ENCODE measurements around the gene PSMD8. TPM values are rescaled to one million over a fixed set of nuclear protein-coding genes. Genes with fewer than 3 reads are reported as not detected.

The PSMD8 gene
- total RNA-seq, 2 donors from 2014 or later: 49.4 to 68.7 TPM

- Histone ChIP-seq H3K4me1 (peaks cover 34% of the 10 kb centered on the region), H3K4me3 (no peak overlapping the region), H3K27me3 (peaks cover 0 to 6% of the 10 kb centered on the region in 2 donors), H3K36me3 (replicated peaks in 1 of 2; ENCODE audit: insufficient read depth in 1 of 2, low read depth in 2 of 2) (no peaks in the 10 kb centered on the region), H3K9me3 (no peaks in the 10 kb centered on the region), H3K27ac (no peak overlapping the region)
- intact Hi-C loops (cut with DNase I): loop anchor here (10.0 kb wide), 1 partner anchor 225 kb away; the partner anchor contains the start of genes EIF3K and MAP4K1
- no peak for ATAC-seq
- no peak for DNase-seq
- WGBS, 2 donors: 51 to 53% methylated on average over 16 to 20 of the region's 22 CpGs
- TF ChIP-seq, protein P1, sequence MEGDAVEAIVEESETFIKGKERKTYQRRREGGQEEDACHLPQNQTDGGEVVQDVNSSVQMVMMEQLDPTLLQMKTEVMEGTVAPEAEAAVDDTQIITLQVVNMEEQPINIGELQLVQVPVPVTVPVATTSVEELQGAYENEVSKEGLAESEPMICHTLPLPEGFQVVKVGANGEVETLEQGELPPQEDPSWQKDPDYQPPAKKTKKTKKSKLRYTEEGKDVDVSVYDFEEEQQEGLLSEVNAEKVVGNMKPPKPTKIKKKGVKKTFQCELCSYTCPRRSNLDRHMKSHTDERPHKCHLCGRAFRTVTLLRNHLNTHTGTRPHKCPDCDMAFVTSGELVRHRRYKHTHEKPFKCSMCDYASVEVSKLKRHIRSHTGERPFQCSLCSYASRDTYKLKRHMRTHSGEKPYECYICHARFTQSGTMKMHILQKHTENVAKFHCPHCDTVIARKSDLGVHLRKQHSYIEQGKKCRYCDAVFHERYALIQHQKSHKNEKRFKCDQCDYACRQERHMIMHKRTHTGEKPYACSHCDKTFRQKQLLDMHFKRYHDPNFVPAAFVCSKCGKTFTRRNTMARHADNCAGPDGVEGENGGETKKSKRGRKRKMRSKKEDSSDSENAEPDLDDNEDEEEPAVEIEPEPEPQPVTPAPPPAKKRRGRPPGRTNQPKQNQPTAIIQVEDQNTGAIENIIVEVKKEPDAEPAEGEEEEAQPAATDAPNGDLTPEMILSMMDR (IDR thresholded peaks at IDR 0.05): no peak
- no peak for TF ChIP-seq POLR2A (IDR thresholded peaks at IDR 0.05)
Observed at GRCh38 chr19:38389957-38390924, 15.9 kb downstream of the PSMD8 start.

- WGBS, 2 donors: 48 to 64% methylated on average over 6 to 8 of the region's 8 CpGs
- Histone ChIP-seq H3K27me3 (peaks cover 0 to 6% of the 10 kb centered on the region in 2 donors), H3K36me3 (replicated peaks in 1 of 2; ENCODE audit: insufficient read depth in 1 of 2, low read depth in 2 of 2) (no peaks in the 10 kb centered on the region), H3K9me3 (no peaks in the 10 kb centered on the region), H3K27ac (no peak overlapping the region), H3K4me3 (no peak overlapping the region), H3K4me1 (peaks cover 27% of the 10 kb centered on the region)
- TF ChIP-seq POLR2A (IDR thresholded peaks at IDR 0.05): no peak
- TF ChIP-seq, protein P1 (IDR thresholded peaks at IDR 0.05): no peak
- intact Hi-C loops (cut with DNase I): loop anchor here (10.0 kb wide), 1 partner anchor 223 kb away; the partner anchor contains the start of genes EIF3K and MAP4K1
- DNase-seq: no peak
- ATAC-seq: no peak
Observed at GRCh38 chr19:38391911-38392464, 17.6 kb downstream of the PSMD8 start.

DNA sequence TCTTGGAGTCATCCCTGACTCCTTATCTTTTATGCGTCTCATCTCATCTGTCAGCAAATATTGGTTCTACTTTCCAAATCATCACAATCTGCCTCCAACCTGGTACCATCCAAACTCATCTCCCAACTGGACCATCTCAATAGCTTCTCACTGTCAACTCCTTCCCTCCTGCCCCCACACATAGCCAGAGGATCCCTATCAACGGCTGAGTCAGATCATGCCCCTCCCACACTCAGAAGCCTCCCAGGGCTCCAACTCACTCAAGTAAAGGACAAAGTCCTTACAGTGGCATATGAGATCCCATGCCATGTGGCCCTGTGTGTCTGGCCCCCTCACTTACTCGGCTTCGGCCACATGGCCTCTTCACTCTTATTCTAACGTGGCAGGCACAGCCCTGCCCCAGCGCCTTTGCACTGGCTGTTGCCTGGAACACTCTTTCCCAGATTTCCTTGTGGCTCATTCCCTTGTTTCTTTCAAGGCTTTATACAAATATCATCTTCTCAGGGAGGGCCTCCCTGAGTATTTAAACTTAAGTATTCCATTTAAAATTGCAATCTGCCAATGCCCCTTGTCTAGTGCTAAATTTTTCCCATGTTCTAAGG, 18.4 kb downstream of the PSMD8 start:
- 56 to 65% methylated on average over 6 of the region's 6 CpGs for WGBS, 2 donors
- DNase-seq (no peak), ATAC-seq (no peak)
- Histone ChIP-seq H3K9me3 (no peaks in the 10 kb centered on the region), H3K27me3 (peaks cover 0 to 6% of the 10 kb centered on the region in 2 donors), H3K4me1 (peaks cover 19% of the 10 kb centered on the region), H3K36me3 (replicated peaks in 1 of 2; ENCODE audit: insufficient read depth in 1 of 2, low read depth in 2 of 2) (no peaks in the 10 kb centered on the region), H3K4me3 (no peak overlapping the region), H3K27ac (no peak overlapping the region)
- intact Hi-C loops (cut with DNase I): loop anchor here (10.0 kb wide), 1 partner anchor 222 kb away; the partner anchor contains the start of genes EIF3K and MAP4K1
- TF ChIP-seq, protein P1 (IDR thresholded peaks at IDR 0.05): no peak
- no peak for TF ChIP-seq POLR2A (IDR thresholded peaks at IDR 0.05)

DNA sequence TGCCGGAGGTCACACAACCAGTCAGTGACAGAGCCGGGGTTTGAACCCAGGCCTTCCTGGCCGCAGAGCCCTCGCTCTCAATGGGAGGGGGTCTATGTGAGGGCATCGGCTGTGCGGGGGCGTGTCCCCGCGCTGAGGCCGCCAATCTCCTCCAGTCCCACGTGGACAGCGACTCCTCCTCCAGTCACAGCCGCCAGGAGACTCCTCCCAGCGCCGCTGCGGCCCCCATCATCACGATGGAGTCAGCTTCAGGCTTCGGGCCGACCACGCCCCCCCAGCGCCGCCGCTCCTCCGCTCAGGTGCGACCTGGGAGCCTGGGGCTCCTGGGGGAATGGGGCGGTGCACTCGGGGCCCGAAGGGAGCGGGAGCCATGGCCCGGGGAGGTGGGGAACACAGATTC, 20.1 kb downstream of the PSMD8 start:
- peaks cover 0 to 11% of the 10 kb centered on the region in 2 donors for H3K27me3 ChIP-seq

More for the DNA sequence above, 20.1 kb downstream of the PSMD8 start:
- intact Hi-C loops (cut with DNase I): loop anchor here (10.0 kb wide), 1 partner anchor 220 kb away; the partner anchor contains the start of genes EIF3K and MAP4K1
- Histone ChIP-seq H3K27ac (no peak overlapping the region), H3K4me3 (no peak overlapping the region), H3K9me3 (no peaks in the 10 kb centered on the region), H3K4me1 (peaks cover 5% of the 10 kb centered on the region), H3K36me3 (replicated peaks in 1 of 2; ENCODE audit: insufficient read depth in 1 of 2, low read depth in 2 of 2) (no peaks in the 10 kb centered on the region)
- no peak for DNase-seq
- TF ChIP-seq, protein P1 (IDR thresholded peaks at IDR 0.05): no peak
- TF ChIP-seq POLR2A (IDR thresholded peaks at IDR 0.05): no peak
- 4 to 9% methylated on average over 23 of the region's 30 CpGs for WGBS, 2 donors
- ATAC-seq: no peak

All from body of pancreas (tissue), 4 donors.